ENCODE data around the gene MYLK4. TPM values are rescaled to one million over a fixed set of nuclear protein-coding genes. Genes with fewer than 3 reads are reported as not detected.
A peak's percentile ranks its signal among the peaks of the same experiment; 100 is the strongest.

Gene MYLK4
- total RNA-seq, 1 donor from 2014 or later: 1.0 TPM

- no peak for DNase-seq (ENCODE audit: extremely low spot score, unreplicated experiment)
- Mint-ChIP-seq H3K36me3 (ENCODE audit: unreplicated experiment) (peaks cover 35% of the 10 kb centered on the region), H3K4me3 (ENCODE audit: unreplicated experiment) (no peak overlapping the region), H3K27me3 (ENCODE audit: unreplicated experiment) (no peaks in the 10 kb centered on the region), H3K4me1 (ENCODE audit: unreplicated experiment) (peaks cover 5% of the 10 kb centered on the region), H3K9me3 (ENCODE audit: unreplicated experiment) (no peaks in the 10 kb centered on the region), H3K27ac (ENCODE audit: unreplicated experiment) (no peak overlapping the region)
- TF ChIP-seq, protein P1, sequence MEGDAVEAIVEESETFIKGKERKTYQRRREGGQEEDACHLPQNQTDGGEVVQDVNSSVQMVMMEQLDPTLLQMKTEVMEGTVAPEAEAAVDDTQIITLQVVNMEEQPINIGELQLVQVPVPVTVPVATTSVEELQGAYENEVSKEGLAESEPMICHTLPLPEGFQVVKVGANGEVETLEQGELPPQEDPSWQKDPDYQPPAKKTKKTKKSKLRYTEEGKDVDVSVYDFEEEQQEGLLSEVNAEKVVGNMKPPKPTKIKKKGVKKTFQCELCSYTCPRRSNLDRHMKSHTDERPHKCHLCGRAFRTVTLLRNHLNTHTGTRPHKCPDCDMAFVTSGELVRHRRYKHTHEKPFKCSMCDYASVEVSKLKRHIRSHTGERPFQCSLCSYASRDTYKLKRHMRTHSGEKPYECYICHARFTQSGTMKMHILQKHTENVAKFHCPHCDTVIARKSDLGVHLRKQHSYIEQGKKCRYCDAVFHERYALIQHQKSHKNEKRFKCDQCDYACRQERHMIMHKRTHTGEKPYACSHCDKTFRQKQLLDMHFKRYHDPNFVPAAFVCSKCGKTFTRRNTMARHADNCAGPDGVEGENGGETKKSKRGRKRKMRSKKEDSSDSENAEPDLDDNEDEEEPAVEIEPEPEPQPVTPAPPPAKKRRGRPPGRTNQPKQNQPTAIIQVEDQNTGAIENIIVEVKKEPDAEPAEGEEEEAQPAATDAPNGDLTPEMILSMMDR (IDR thresholded peaks at IDR 0.05): no peak
Observed at GRCh38 chr6:2777249-2777648, 26.5 kb upstream of the MYLK4 start.

GRCh38 chr6:2775003-2775402, 24.3 kb upstream of the MYLK4 start:
- no peak for DNase-seq (ENCODE audit: extremely low spot score, unreplicated experiment)
- peaks cover 26% of the 10 kb centered on the region for H3K4me1 Mint-ChIP-seq (ENCODE audit: unreplicated experiment)
- H3K4me3 Mint-ChIP-seq (ENCODE audit: unreplicated experiment): no peak overlapping the region
- no peak overlapping the region for H3K27ac Mint-ChIP-seq (ENCODE audit: unreplicated experiment)
- H3K27me3 Mint-ChIP-seq (ENCODE audit: unreplicated experiment): no peaks in the 10 kb centered on the region
- TF ChIP-seq, protein P1 (IDR thresholded peaks at IDR 0.05): no peak
- peaks cover 26% of the 10 kb centered on the region for H3K36me3 Mint-ChIP-seq (ENCODE audit: unreplicated experiment)
- no peaks in the 10 kb centered on the region for H3K9me3 Mint-ChIP-seq (ENCODE audit: unreplicated experiment)

GRCh38 chr6:2773449-2773848, 22.7 kb upstream of the MYLK4 start:
- Mint-ChIP-seq H3K4me3 (ENCODE audit: unreplicated experiment) (no peak overlapping the region), H3K9me3 (ENCODE audit: unreplicated experiment) (no peaks in the 10 kb centered on the region), H3K27ac (ENCODE audit: unreplicated experiment) (no peak overlapping the region), H3K27me3 (ENCODE audit: unreplicated experiment) (no peaks in the 10 kb centered on the region), H3K4me1 (ENCODE audit: unreplicated experiment) (peaks cover 41% of the 10 kb centered on the region), H3K36me3 (ENCODE audit: unreplicated experiment) (peaks cover 19% of the 10 kb centered on the region)
- TF ChIP-seq, protein P1 (IDR thresholded peaks at IDR 0.05): no peak
- no peak for DNase-seq (ENCODE audit: extremely low spot score, unreplicated experiment)

GRCh38 chr6:2772840-2773239, 22.1 kb upstream of the MYLK4 start:
- DNase-seq (ENCODE audit: extremely low spot score, unreplicated experiment): no peak
- TF ChIP-seq, protein P1 (IDR thresholded peaks at IDR 0.05): no peak
- no peak overlapping the region for H3K27ac Mint-ChIP-seq (ENCODE audit: unreplicated experiment)
- peaks cover 23% of the 10 kb centered on the region for H3K36me3 Mint-ChIP-seq (ENCODE audit: unreplicated experiment)
- no peaks in the 10 kb centered on the region for H3K9me3 Mint-ChIP-seq (ENCODE audit: unreplicated experiment)
- H3K4me1 Mint-ChIP-seq (ENCODE audit: unreplicated experiment): peaks cover 47% of the 10 kb centered on the region
- no peak overlapping the region for H3K4me3 Mint-ChIP-seq (ENCODE audit: unreplicated experiment)
- no peaks in the 10 kb centered on the region for H3K27me3 Mint-ChIP-seq (ENCODE audit: unreplicated experiment)

GRCh38 chr6:2771079-2771478, 20.4 kb upstream of the MYLK4 start:
- peak overlapping the region; percentile 41 for H3K4me3 Mint-ChIP-seq (ENCODE audit: unreplicated experiment)
- H3K9me3 Mint-ChIP-seq (ENCODE audit: unreplicated experiment): no peaks in the 10 kb centered on the region
- no peak for DNase-seq (ENCODE audit: extremely low spot score, unreplicated experiment)
- TF ChIP-seq, protein P1 (IDR thresholded peaks at IDR 0.05): no peak
- peaks cover 18% of the 10 kb centered on the region for H3K36me3 Mint-ChIP-seq (ENCODE audit: unreplicated experiment)
- peak overlapping the region; percentile 65 for H3K27ac Mint-ChIP-seq (ENCODE audit: unreplicated experiment)
- peaks cover 53% of the 10 kb centered on the region for H3K4me1 Mint-ChIP-seq (ENCODE audit: unreplicated experiment)
- H3K27me3 Mint-ChIP-seq (ENCODE audit: unreplicated experiment): no peaks in the 10 kb centered on the region
